ENCODE results near the gene CDC42BPB.

DNA sequence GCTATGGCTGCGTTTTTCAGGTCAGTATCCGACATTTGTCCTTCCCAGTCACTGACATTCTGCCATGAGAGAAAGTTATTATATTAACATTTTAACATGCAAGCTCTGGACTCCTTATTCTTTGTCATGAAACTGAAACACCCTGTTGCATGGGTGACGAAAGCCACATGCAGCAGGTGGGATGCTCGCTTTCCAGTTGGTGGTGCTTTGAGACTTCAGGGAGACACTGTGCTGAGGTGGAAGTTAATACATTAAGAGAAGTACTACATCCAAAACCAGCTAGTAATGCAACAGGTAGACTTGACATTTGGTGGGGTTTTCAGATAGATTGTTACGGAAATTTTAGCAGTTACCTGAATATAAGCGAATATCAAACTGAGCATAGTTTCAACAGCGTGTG lies 167.7 kb downstream of the CDC42BPB start:
- no peak for TF ChIP-seq POLR2A (IDR thresholded peaks at IDR 0.05; ENCODE audit: extremely low read depth, insufficient read length)
- TF ChIP-seq, protein P1, sequence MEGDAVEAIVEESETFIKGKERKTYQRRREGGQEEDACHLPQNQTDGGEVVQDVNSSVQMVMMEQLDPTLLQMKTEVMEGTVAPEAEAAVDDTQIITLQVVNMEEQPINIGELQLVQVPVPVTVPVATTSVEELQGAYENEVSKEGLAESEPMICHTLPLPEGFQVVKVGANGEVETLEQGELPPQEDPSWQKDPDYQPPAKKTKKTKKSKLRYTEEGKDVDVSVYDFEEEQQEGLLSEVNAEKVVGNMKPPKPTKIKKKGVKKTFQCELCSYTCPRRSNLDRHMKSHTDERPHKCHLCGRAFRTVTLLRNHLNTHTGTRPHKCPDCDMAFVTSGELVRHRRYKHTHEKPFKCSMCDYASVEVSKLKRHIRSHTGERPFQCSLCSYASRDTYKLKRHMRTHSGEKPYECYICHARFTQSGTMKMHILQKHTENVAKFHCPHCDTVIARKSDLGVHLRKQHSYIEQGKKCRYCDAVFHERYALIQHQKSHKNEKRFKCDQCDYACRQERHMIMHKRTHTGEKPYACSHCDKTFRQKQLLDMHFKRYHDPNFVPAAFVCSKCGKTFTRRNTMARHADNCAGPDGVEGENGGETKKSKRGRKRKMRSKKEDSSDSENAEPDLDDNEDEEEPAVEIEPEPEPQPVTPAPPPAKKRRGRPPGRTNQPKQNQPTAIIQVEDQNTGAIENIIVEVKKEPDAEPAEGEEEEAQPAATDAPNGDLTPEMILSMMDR (IDR thresholded peaks at IDR 0.05; ENCODE audit: low read depth, low read length): no peak
